Measurements from ENCODE around the gene ETS2.
"Not testable (repeated sequence)": the region's sequence is repeated elsewhere in the genome, so short reads cannot be mapped to it uniquely, and the experiment has no call there.

ETS2 gene

DNA sequence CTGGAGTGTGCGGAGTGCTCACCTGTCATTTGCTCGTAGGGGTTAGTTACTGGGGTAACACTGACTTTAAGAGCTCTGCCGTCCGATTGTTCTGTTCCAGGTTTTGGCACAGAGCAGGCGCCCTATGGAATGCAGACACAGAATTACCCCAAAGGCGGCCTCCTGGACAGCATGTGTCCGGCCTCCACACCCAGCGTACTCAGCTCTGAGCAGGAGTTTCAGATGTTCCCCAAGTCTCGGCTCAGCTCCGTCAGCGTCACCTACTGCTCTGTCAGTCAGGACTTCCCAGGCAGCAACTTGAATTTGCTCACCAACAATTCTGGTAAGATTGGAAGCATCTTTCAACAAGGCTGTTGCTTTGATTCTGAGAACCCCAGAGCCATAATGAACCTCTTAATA, 12.6 kb downstream of the ETS2 start:
- no peak for DNase-seq (ENCODE audit: low read depth)

DNA sequence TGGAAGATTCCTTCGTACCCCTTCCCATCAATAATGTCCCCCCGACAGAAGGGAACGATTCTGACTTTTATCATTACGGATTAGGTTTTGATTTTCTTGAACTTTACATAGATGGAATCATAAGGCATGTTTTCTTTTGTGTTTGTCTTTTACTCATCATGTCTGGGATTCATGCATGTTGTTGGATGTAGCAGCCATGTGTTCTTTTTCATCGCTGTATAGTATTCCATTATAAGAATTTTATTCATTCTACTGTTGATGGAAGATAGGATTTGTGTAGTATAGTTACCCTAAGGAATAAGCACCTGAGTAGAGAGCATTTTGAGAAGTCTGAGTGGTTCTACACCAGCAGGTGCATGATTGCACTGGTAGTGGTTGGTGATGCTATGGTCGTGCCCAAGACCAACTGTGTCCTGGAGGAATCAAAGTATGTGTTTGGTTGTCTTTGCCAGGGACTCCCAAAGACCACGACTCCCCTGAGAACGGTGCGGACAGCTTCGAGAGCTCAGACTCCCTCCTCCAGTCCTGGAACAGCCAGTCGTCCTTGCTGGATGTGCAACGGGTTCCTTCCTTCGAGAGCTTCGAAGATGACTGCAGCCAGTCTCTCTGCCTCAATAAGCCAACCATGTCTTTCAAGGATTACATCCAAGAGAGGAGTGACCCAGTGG, 13.5 kb downstream of the ETS2 start:
- no peak for DNase-seq (ENCODE audit: low read depth)

DNA sequence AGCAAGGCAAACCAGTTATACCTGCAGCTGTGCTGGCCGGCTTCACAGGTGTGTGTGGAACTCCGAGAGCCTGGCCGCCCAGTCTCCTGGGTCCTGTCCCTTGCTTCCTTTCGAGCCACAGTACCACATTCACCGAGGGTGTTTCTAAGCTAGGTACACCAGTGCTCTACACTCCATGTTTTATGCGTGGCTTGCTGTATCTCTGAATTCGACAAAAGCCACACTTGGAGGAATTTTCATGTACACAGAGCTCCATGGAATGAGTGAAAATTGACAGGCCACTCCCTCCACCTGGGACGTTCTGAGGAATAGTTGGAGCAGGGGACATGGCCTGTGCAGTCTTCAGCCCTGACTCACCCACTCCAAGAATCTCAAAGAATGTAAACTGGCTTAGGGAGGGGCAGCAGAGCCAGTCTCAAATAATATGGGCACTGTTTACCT, 14.0 kb downstream of the ETS2 start:
- DNase-seq (ENCODE audit: low read depth), result no peak

DNA sequence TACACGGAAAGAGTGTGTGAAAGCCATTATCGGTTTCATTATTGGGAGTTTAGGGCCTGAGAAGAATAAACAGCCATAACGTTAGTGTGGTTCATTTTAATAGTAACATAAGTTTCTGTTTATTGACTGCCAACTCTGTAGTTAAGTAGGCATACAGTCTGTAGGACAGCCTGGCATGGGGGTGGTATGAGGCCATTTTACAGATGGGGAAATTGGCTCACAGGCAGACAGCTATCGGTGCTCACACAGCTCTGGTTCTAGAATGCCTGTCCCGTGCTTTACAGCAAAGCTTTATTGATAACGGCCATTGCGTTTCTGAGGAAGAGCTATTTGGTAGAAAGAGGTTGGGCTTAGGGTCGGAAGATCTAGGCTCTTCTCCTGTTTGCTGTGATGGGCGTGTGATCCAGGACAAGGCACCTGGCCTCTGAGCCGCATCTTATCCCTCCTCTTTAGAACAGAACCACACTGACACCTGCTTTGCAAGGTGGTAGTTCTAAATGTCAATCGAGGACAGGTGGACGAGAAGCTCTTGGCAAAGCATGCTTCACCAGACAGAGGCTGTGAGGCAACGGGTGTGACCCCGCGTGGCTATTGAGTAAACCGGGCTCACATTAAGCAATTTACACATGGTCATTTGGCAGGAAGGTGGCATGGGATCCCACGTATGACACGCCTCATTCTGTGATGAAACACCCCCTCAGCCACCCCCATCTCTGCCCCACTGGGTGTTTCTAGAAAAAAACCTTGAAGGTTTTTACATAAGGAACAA, 14.9 kb downstream of the ETS2 start:
- no peak for DNase-seq (ENCODE audit: low read depth)

GRCh38 chr21:38821248-38821647, 15.5 kb downstream of the ETS2 start:
- no peak for DNase-seq (ENCODE audit: low read depth)

GRCh38 chr21:38821959-38822682, 16.4 kb downstream of the ETS2 start:
- no peak for DNase-seq (ENCODE audit: low read depth)

DNA sequence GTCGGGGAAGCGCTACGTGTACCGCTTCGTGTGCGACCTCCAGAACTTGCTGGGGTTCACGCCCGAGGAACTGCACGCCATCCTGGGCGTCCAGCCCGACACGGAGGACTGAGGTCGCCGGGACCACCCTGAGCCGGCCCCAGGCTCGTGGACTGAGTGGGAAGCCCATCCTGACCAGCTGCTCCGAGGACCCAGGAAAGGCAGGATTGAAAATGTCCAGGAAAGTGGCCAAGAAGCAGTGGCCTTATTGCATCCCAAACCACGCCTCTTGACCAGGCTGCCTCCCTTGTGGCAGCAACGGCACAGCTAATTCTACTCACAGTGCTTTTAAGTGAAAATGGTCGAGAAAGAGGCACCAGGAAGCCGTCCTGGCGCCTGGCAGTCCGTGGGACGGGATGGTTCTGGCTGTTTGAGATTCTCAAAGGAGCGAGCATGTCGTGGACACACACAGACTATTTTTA, 17.1 kb downstream of the ETS2 start:
- DNase-seq (ENCODE audit: low read depth), result no peak

DNA sequence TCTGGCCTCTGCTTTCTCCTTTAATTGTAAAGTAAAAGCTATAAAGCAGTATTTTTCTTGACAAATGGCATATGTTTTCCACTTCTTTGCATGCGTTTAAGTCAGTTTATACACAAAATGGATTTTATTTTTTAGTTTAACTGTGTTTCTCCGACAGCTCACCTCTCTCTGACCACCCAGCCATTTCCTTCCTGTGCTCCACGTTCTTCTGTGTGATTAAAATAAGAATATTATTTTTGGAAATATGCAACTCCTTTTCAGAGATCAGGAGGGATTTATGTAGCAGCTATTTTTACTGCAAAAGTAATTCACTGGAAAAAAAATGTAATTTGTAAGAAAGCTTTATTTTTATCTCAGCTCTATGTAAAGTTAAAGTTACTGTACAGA, 18.0 kb downstream of the ETS2 start:
- no peak for DNase-seq (ENCODE audit: low read depth)

GRCh38 chr21:38824124-38824822, 18.5 kb downstream of the ETS2 start:
- no peak for DNase-seq (ENCODE audit: low read depth)

DNA sequence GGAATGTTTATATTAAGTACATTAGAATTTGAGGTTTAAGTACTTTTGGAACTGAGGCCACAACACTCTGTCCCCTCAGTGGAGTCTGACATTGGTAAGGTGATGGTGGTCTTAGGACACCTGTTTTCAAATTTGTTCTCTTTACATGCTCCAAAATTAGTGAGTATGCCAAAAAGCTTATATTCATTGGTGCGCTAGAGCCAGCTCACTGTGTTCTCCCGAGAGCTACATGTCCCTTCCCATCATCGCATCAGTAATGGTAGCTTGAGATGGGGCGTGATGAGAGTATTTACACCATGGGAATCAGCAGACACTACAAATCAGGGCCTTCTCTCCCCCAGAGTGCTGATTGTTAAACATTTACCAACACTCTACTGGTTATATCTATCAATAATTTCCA, 19.5 kb downstream of the ETS2 start:
- no peak for DNase-seq (ENCODE audit: low read depth)

DNA sequence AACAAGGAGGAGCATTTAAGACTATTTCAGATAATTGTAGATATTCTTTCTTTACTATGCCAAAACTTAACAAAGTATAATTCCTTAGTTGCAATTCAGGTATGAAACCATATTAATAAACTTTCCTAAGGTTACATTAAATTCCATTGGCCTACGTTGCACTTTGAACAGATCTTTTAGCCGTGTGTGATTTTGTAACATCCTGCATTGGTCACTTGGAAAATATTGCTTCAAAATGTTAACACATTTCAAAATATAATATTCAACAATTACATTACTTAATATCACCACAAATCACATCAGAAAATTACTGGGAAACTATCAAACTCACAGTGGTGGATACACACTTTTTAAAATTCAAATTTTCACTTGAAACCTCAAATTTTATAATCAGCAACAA, 20.2 kb downstream of the ETS2 start:
- no peak for DNase-seq (ENCODE audit: low read depth)

GRCh38 chr21:38828111-38828510, 22.4 kb downstream of the ETS2 start:
- not testable (repeated sequence) for DNase-seq (ENCODE audit: low read depth)

DNA sequence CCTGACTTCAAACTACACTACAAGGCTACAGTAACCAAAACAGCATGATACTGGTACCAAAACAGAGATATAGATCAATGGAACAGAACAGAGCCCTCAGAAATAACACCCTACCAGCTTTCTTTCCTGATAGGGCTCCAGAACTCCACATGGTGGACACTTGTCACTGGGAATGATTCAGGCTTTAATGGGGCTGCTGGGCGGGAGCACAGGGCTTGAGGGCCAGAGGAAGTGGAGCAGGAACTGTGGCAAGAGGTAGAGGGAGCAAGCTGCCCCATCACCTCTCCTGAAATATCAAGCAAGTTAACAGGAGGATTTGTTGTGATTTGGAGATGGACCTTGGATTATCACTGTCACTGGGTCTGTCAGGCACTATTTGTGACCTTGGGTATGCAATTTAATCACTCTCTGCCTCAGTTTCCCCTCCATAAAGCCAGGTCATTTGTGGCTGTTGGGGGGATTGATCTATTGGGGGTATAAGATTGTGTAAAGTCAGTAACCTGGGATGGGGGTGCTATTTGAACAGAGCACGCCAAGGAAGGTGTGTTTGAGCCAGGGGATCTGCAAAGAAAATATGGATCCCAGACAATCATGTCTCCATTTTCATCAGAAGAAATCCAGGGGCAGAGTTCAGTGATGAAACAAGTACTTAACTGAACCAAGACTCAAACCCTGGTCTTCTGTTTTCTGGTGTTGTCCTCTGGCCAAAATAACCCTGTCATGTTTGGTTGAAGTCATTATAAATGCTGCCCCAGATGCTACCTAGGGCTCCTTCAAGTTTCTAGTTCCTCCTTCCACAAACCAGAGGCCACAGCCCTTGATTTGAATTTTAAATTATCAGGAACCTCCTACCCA, 25.2 kb downstream of the ETS2 start:
- DNase-seq (ENCODE audit: low read depth), result no peak

DNA sequence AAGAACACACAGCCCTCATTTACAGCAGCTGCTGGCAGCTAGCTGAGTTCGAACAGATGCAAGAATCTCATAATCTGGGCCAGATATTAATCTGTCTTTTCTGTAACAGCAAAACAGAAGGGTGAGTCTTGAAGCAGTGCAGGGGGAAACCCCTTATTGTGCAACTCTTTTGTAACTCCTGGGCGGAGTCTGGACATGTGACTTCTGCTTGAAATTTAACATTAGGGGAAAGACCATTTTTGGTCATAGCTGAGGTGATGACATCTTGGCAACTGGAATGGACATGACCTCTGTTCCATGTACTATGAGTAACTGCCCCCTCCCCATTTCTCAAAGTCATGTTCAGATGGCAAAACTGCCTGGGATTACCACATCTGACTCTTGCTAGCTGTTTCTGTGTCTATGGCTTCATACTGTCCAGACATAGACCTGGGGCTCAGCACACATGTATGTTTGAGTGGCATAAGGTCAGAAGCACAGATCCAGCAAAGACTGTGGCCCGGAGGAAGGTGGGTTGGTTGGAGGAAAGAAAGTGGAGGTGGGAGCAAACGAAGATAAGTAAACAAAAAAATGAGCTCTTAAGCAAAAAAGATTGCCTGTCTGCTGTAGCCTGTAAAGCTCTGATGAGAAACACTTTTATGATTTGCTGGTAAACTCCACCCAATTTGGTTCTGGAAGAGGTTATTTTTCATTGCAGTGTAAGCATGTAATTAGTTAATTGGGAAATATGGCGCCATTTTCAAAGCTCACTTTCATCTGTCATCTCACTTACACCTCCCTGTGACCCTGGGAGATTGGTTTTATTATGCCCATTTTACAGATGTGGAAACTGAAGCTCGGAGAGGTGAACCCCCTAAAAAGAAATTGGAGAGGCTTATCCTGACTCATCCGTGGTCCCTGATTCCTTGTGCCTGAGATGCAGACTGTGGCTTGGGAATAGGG, 26.1 kb downstream of the ETS2 start:
- DNase-seq (ENCODE audit: low read depth), result peak; percentile 45

DNA sequence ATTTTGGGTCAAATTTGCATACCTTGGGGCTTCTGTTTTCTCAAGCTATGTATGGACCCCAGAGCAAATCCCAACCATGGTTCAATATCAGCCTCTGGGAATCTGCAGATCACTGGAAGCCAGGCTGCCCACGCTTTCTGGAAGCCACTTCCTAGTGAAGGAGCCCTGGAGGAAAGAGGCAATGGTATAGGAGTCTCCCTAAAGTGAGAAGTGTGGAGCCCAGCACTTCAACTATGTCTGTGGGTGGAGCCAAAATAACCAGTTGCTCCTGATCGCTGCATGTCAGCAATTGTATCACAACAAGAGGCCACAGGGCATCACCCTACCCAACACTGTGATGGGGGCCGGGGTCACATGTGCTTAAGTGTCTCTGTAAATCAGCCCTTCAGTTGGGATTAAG, 26.9 kb downstream of the ETS2 start:
- no peak for DNase-seq (ENCODE audit: low read depth)

DNA sequence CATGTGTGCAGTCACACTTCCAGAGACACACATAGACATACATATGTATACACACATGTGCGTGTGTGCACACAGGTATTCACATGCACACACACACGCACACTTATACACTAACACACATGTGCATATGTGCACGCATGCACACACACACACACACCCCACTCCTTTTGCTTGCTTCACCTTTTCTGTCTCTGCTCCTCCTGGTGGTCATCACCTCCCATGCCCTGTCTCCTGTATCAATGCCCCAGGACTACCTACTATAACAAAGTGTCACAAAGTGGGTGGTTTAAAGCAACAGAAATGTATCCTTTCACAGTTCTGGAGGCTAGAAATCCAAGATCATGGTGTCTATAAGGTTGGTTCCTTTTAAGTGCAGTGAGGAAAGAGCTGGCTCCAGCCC, 27.4 kb downstream of the ETS2 start:
- no peak for DNase-seq (ENCODE audit: low read depth)

- no peak for DNase-seq (ENCODE audit: low read depth)
These were observed 29.0 kb downstream of the ETS2 start for GRCh38 chr21:38834725-38835124.

GRCh38 chr21:38837806-38838461, 32.2 kb downstream of the ETS2 start:
- no peak for DNase-seq (ENCODE audit: low read depth)

GRCh38 chr21:38838598-38839327, 33.0 kb downstream of the ETS2 start:
- no peak for DNase-seq (ENCODE audit: low read depth)

Data from activated T-cell treated with anti-CD3 and anti-CD28 coated beads for 48 hours (primary cell).